H9 (cell line): ENCODE results near the gene IQSEC1. TPM values are rescaled to one million over a fixed set of nuclear protein-coding genes. Genes with fewer than 3 reads are reported as not detected.

Experiments
- DNase-seq: peaks from one replicate; pipeline ENCODE4 v3.0.0-alpha.2; 2017
- H2AFZ ChIP-seq: one replicate; pipeline ENCODE4 v1.6.1; 2013; ENCODE audit warnings: mild to moderate bottlenecking, low read length, control low read depth, moderate library complexity
- H2AK5ac ChIP-seq: 2 replicates; pipeline ENCODE4 v1.6.1; 2013; ENCODE audit warnings: low read length, control low read depth, mixed read lengths; ENCODE audit not compliant: insufficient read length
- H2BK120ac ChIP-seq: one replicate; pipeline ENCODE4 v1.6.1; 2013; ENCODE audit warnings: low read depth, mild to moderate bottlenecking, low read length, control low read depth, inconsistent platforms; ENCODE audit not compliant: poor library complexity, severe bottlenecking
- H2BK12ac ChIP-seq: 2 replicates; pipeline ENCODE4 v1.6.1; 2013; ENCODE audit warnings: low read length, control low read depth, mixed read lengths, low read depth; ENCODE audit not compliant: insufficient read length
- H2BK15ac ChIP-seq: 2 replicates; pipeline ENCODE4 v1.6.1; 2013; ENCODE audit warnings: low read depth, low read length, control low read depth
- H2BK20ac ChIP-seq: one replicate; pipeline ENCODE4 v1.6.1; 2013; ENCODE audit warnings: low read depth, mild to moderate bottlenecking, low read length, control low read depth, inconsistent platforms; ENCODE audit not compliant: poor library complexity, severe bottlenecking
- H2BK5ac ChIP-seq: 2 replicates; pipeline ENCODE4 v1.6.1; 2013; ENCODE audit warnings: low read length, control low read depth, mixed read lengths; ENCODE audit not compliant: insufficient read length
- H3K14ac ChIP-seq: 2 replicates; pipeline ENCODE4 v1.6.1; 2013; ENCODE audit warnings: low read length, control low read depth; ENCODE audit not compliant: insufficient read depth
- H3K18ac ChIP-seq: 2 replicates; pipeline ENCODE4 v1.6.1; 2013; ENCODE audit warnings: low read depth, mild to moderate bottlenecking, mixed read lengths, low read length, control low read depth; ENCODE audit not compliant: insufficient read length
- H3K23ac ChIP-seq: 2 replicates; pipeline ENCODE4 v1.6.1; 2013; ENCODE audit warnings: low read length, control low read depth, mixed read lengths, low read depth; ENCODE audit not compliant: insufficient read length
- H3K23me2 ChIP-seq: 2 replicates; pipeline ENCODE4 v1.6.1; 2013; ENCODE audit warnings: low read depth, mild to moderate bottlenecking, mixed read lengths, low read length, control low read depth; ENCODE audit not compliant: insufficient read length, poor library complexity, severe bottlenecking
- H3K27ac ChIP-seq: 2 replicates; pipeline ENCODE4 v1.5.1; 2013; ENCODE audit warnings: low read length, control low read depth, mixed read lengths, low read depth; ENCODE audit not compliant: insufficient read length
- H3K27me3 ChIP-seq: 2 replicates; pipeline ENCODE4 v1.6.1; 2013; ENCODE audit warnings: low read length, control low read depth, inconsistent platforms; ENCODE audit not compliant: insufficient read depth
- H3K4ac ChIP-seq: 2 replicates; pipeline ENCODE4 v1.6.1; 2013; ENCODE audit warnings: low read depth, mild to moderate bottlenecking, control low read depth, inconsistent platforms, low read length, moderate library complexity
- H3K4me1 ChIP-seq: 2 replicates; pipeline ENCODE4 v1.6.1; 2013; ENCODE audit warnings: low read length, control low read depth, inconsistent platforms; ENCODE audit not compliant: insufficient read depth
- H3K4me2 ChIP-seq: 2 replicates; pipeline ENCODE4 v1.6.1; 2013; ENCODE audit warnings: low read length, control low read depth, mixed read lengths; ENCODE audit not compliant: insufficient read length, insufficient read depth
- H3K56ac ChIP-seq: 2 replicates; pipeline ENCODE4 v1.6.1; 2013; ENCODE audit warnings: low read depth, mild to moderate bottlenecking, mixed read lengths, low read length, control low read depth; ENCODE audit not compliant: insufficient read length
- H3K79me1 ChIP-seq: 2 replicates; pipeline ENCODE4 v1.6.1; 2013; ENCODE audit warnings: low read depth, mild to moderate bottlenecking, moderate library complexity, low read length, control low read depth, inconsistent platforms; ENCODE audit not compliant: insufficient read depth, poor library complexity, severe bottlenecking
- H3K79me2 ChIP-seq: 2 replicates; pipeline ENCODE4 v1.6.1; 2013; ENCODE audit warnings: low read length, control low read depth, inconsistent platforms; ENCODE audit not compliant: insufficient read depth
- H3K9ac ChIP-seq: 2 replicates; pipeline ENCODE4 v1.6.1; 2013; ENCODE audit warnings: low read length, control low read depth, mixed read lengths; ENCODE audit not compliant: insufficient read length; ENCODE audit errors: extremely low read depth
- H3K9me3 ChIP-seq: one replicate; pipeline ENCODE4 v1.6.1; 2013; ENCODE audit warnings: low read depth, low read length, inconsistent platforms; ENCODE audit not compliant: control insufficient read depth
- H3T11ph ChIP-seq: one replicate; pipeline ENCODE4 v1.6.1; 2013; ENCODE audit warnings: mild to moderate bottlenecking, low read length, control low read depth, inconsistent platforms
- H4K20me1 ChIP-seq: one replicate; pipeline ENCODE4 v1.6.1; 2013; ENCODE audit not compliant: control insufficient read depth, insufficient read length, insufficient read depth
- H4K5ac ChIP-seq: 2 replicates; pipeline ENCODE4 v1.6.1; 2013; ENCODE audit warnings: low read depth, mild to moderate bottlenecking, mixed read lengths, low read length, control low read depth; ENCODE audit not compliant: insufficient read length
- H4K8ac ChIP-seq: replicated peaks from 2 replicates; pipeline ENCODE4 v1.6.1; 2013; ENCODE audit warnings: low read length, control low read depth, mixed read lengths, low read depth; ENCODE audit not compliant: insufficient read length
- H4K91ac ChIP-seq: 2 replicates; pipeline ENCODE4 v1.6.1; 2013; ENCODE audit warnings: low read depth, mild to moderate bottlenecking, moderate library complexity, mixed read lengths, low read length, control low read depth; ENCODE audit not compliant: insufficient read length
- H3K27ac Mint-ChIP-seq, 3 experiments: 2 replicates in 2 of 3; 3 replicates in 1 of 3; pipeline ENCODE4 v1.8.0; 2020 to 2021; ENCODE audit warnings: mixed read lengths in 3 of 3, mild to moderate bottlenecking in 1 of 3, moderate library complexity in 1 of 3
- H3K27me3 Mint-ChIP-seq: 2 replicates; pipeline ENCODE4 v1.8.0; 2021; ENCODE audit warnings: low read depth, mild to moderate bottlenecking, moderate library complexity, mixed read lengths
- H3K36me3 Mint-ChIP-seq, 3 experiments: 2 replicates in 2 of 3; 3 replicates in 1 of 3; pipeline ENCODE4 v1.8.0; 2020 to 2021; ENCODE audit warnings: low read depth in 3 of 3, mixed read lengths in 3 of 3; ENCODE audit not compliant: insufficient read depth in 1 of 3
- H3K4me1 Mint-ChIP-seq, 2 experiments: 2 replicates each; pipeline ENCODE4 v1.8.0; 2020; ENCODE audit warnings: mixed read lengths in 2 of 2
- H3K4me3 Mint-ChIP-seq, 2 experiments: 2 replicates in 1 of 2; 3 replicates in 1 of 2; pipeline ENCODE4 v1.8.0; 2020 to 2021; ENCODE audit warnings: mild to moderate bottlenecking in 2 of 2, mixed read lengths in 2 of 2, moderate library complexity in 1 of 2
- H3K9me3 Mint-ChIP-seq, 2 experiments: 2 replicates in 1 of 2; 3 replicates in 1 of 2; pipeline ENCODE4 v1.8.0; 2020; ENCODE audit warnings: mild to moderate bottlenecking in 2 of 2, mixed read lengths in 2 of 2, moderate library complexity in 1 of 2
- CTCF ChIP-seq: fragments of 200-600 bp; sonication (generic); conservative IDR thresholded peaks from 3 replicates; pipeline ENCODE4 v1.8.0; 2021; ENCODE audit warnings: antibody characterized with exemption, mild to moderate bottlenecking
- WGBS: extraction: QIAGEN DNeasy Blood & Tissue Kit; methylation state at CpG from one replicate; pipeline ENCODE4 v1.1.7; 2013; ENCODE audit warnings: missing lambda C conversion rate, low lambda C conversion rate, mixed read lengths; ENCODE audit not compliant: insufficient read length; ENCODE audit errors: extremely low coverage; 5-methylcytosine and 5-hydroxymethylcytosine counted together
- total RNA-seq: library from RNA; stranded (reverse); gene quantifications from 2 replicates; pipeline ENCODE4 v1.2.1, GENCODE V29; 2021

Gene IQSEC1
- total RNA-seq, 1 experiment from 2014 or later: 19.1 TPM

GRCh38 chr3:13016083-13016720 is 57.0 kb downstream of the IQSEC1 start:
- peaks cover 3% of the 10 kb centered on the region for H4K20me1 ChIP-seq
- H3K36me3 Mint-ChIP-seq: no peaks in the 10 kb centered on the region
- H3K23ac ChIP-seq: no peak overlapping the region
- no peak overlapping the region; the same call in 1 of the 2 replicates for H3K14ac ChIP-seq
- no peaks in the 10 kb centered on the region for H3K79me2 ChIP-seq
- H3K4me3 Mint-ChIP-seq: peak overlapping the region in 1 of 2 experiments; percentile 35; a peak in 1 of 5 replicates
- H4K5ac ChIP-seq: no peak overlapping the region
- H3K4me2 ChIP-seq: no peak overlapping the region
- no peak overlapping the region for H2BK20ac ChIP-seq
- H3K18ac ChIP-seq: no peak overlapping the region
- H3K56ac ChIP-seq: no peak overlapping the region
- H3T11ph ChIP-seq: no peak overlapping the region
- no peak overlapping the region for H2BK12ac ChIP-seq
- no peak overlapping the region for H3K9ac ChIP-seq
- H2AK5ac ChIP-seq: no peak overlapping the region
- no peaks in the 10 kb centered on the region for H3K27me3 ChIP-seq
- H4K91ac ChIP-seq: no peak overlapping the region
- no peaks in the 10 kb centered on the region for H3K9me3 ChIP-seq
- H2AFZ ChIP-seq: no peak overlapping the region
- H3K79me1 ChIP-seq: no peaks in the 10 kb centered on the region
- no peak for TF ChIP-seq CTCF
- H2BK120ac ChIP-seq: no peak overlapping the region
- H3K27me3 Mint-ChIP-seq: peaks cover 1% of the 10 kb centered on the region
- H2BK5ac ChIP-seq: no peak overlapping the region
- H2BK15ac ChIP-seq: no peak overlapping the region
- DNase-seq: no peak
- peak overlapping the region in 2 of 3 experiments; percentile 3 to 33; a peak in 2 of 7 replicates for H3K27ac Mint-ChIP-seq
- no peak overlapping the region for H3K4ac ChIP-seq
- no peak overlapping the region for H4K8ac ChIP-seq
- no CpG with 5 or more reads among the region's 17 CpGs for WGBS
- no peak overlapping the region for H3K27ac ChIP-seq
- peaks cover 40 to 54% of the 10 kb centered on the region in 2 experiments for H3K4me1 Mint-ChIP-seq
- peaks cover 6% of the 10 kb centered on the region; the same call in 1 of the 2 replicates for H3K4me1 ChIP-seq
- H3K23me2 ChIP-seq: no peaks in the 10 kb centered on the region
- no peaks in the 10 kb centered on the region for H3K9me3 Mint-ChIP-seq
